Measurements from ENCODE around the gene SMNDC1.
"Not testable (repeated sequence)": the region's sequence is repeated elsewhere in the genome, so short reads cannot be mapped to it uniquely, and the experiment has no call there.

The SMNDC1 gene

GRCh38 chr10:110251392-110251791 is 53.3 kb downstream of the SMNDC1 start:
- DNase-seq (ENCODE audit: low read depth), result not testable (repeated sequence)

- not testable (repeated sequence) for DNase-seq (ENCODE audit: low read depth)
Observed at GRCh38 chr10:110249489-110249888, 55.2 kb downstream of the SMNDC1 start.

GRCh38 chr10:110247833-110248232 is 56.9 kb downstream of the SMNDC1 start:
- DNase-seq (ENCODE audit: low read depth), result not testable (repeated sequence)

- DNase-seq (ENCODE audit: low read depth), result no peak
Observed at GRCh38 chr10:110244550-110244949, 60.2 kb downstream of the SMNDC1 start.

GRCh38 chr10:110242511-110242910 is 62.2 kb downstream of the SMNDC1 start:
- no peak for DNase-seq (ENCODE audit: low read depth)

GRCh38 chr10:110241841-110242240 is 62.9 kb downstream of the SMNDC1 start:
- no peak for DNase-seq (ENCODE audit: low read depth)

GRCh38 chr10:110241407-110241806 is 63.3 kb downstream of the SMNDC1 start:
- no peak for DNase-seq (ENCODE audit: low read depth)
